Activated B cell treated with CpG ODN at 0.5 μM for 24 hours (primary cell): ENCODE measurements around the gene GRID2. TPM values are rescaled to one million over a fixed set of nuclear protein-coding genes. Genes with fewer than 3 reads are reported as not detected.
"Not testable (repeated sequence)": the region's sequence is repeated elsewhere in the genome, so short reads cannot be mapped to it uniquely, and the experiment has no call there.

Source experiments
- ATAC-seq: fragments of 200-7000 bp; cut with Tn5 transposase; one replicate; pipeline ENCODE4 v1.10.0; 2021; ENCODE audit warnings: low read depth, mild to moderate bottlenecking, moderate library complexity
- CTCF ChIA-PET: fragments of 350-600 bp; sonication (Branson Sonifier 250); formaldehyde crosslinking; loops from one replicate; lab custom pipeline; 2021; ENCODE audit warnings: antibody characterized with exemption; lab: Charles Lee
- POLR2A ChIA-PET: fragments of 350-600 bp; sonication (Branson Sonifier 250); formaldehyde crosslinking; loops from one replicate; lab custom pipeline; 2021; ENCODE audit warnings: antibody characterized with exemption; lab: Charles Lee
- DNase-seq: peaks from one replicate; pipeline ENCODE4 v3.0.0; 2022
- H3K27ac Mint-ChIP-seq: one replicate; pipeline ENCODE4 v1.8.0; 2020; ENCODE audit warnings: mixed read lengths
- H3K27me3 Mint-ChIP-seq: one replicate; pipeline ENCODE4 v1.8.0; 2021; ENCODE audit warnings: mixed read lengths
- H3K36me3 Mint-ChIP-seq: one replicate; pipeline ENCODE4 v1.8.0; 2021; ENCODE audit warnings: low read depth, mixed read lengths
- H3K4me1 Mint-ChIP-seq: one replicate; pipeline ENCODE4 v1.8.0; 2021; ENCODE audit warnings: mixed read lengths
- H3K4me3 Mint-ChIP-seq: one replicate; pipeline ENCODE4 v1.8.0; 2020; ENCODE audit warnings: mild to moderate bottlenecking, mixed read lengths
- H3K9me3 Mint-ChIP-seq: one replicate; pipeline ENCODE4 v1.8.0; 2020; ENCODE audit warnings: mixed read lengths
- intact Hi-C: fragments of 100-400 bp; cut with micrococcal nuclease; formaldehyde crosslinking; loops from one replicate; pipeline ENCODE4 v1.15.1; 2024
- total RNA-seq: library from RNA; stranded (reverse); gene quantifications from 2 replicates; pipeline ENCODE4 v1.2.3, GENCODE V29; 2022
- TF ChIP-seq, protein P1 (sequence below): fragments of 200-600 bp; IDR thresholded peaks from one replicate; pipeline ENCODE4 v1.8.0; 2022; ENCODE audit warnings: antibody characterized with exemption, mild to moderate bottlenecking

The GRID2 gene
- total RNA-seq, 1 donor from 2014 or later, result not detected

DNA sequence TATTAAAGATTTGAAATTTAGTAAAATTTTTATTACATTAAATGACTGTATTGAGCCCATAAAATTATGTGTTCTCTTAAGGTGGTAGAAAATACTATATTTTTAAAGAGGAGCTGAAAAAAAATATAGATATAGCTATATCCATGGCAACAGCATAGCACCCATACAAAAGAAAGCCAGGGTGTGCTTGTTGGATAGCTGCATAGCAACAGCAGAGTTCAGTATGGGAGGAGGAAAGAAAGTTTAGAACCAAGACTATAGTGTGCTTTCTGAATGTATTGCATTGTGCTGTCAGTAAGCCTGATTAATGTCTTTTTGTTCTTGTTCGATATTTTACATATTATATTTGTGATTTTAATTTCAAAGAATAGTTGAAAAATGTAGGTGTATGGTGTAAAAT lies 78.4 kb downstream of the GRID2 start:
- Mint-ChIP-seq H3K27ac (no peak overlapping the region), H3K27me3 (no peaks in the 10 kb centered on the region), H3K36me3 (no peaks in the 10 kb centered on the region), H3K4me1 (no peaks in the 10 kb centered on the region), H3K4me3 (no peak overlapping the region), H3K9me3 (peaks cover 4% of the 10 kb centered on the region)
- TF ChIP-seq, protein P1, sequence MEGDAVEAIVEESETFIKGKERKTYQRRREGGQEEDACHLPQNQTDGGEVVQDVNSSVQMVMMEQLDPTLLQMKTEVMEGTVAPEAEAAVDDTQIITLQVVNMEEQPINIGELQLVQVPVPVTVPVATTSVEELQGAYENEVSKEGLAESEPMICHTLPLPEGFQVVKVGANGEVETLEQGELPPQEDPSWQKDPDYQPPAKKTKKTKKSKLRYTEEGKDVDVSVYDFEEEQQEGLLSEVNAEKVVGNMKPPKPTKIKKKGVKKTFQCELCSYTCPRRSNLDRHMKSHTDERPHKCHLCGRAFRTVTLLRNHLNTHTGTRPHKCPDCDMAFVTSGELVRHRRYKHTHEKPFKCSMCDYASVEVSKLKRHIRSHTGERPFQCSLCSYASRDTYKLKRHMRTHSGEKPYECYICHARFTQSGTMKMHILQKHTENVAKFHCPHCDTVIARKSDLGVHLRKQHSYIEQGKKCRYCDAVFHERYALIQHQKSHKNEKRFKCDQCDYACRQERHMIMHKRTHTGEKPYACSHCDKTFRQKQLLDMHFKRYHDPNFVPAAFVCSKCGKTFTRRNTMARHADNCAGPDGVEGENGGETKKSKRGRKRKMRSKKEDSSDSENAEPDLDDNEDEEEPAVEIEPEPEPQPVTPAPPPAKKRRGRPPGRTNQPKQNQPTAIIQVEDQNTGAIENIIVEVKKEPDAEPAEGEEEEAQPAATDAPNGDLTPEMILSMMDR, result no peak
- ATAC-seq (no peak), DNase-seq (no peak)
- CTCF ChIA-PET, result no interaction called here
- POLR2A ChIA-PET, result no interaction called here
- intact Hi-C loops, result loop anchor here (10.0 kb wide), 1 partner anchor 1383 kb away; no protein-coding TSS in a partner anchor

DNA sequence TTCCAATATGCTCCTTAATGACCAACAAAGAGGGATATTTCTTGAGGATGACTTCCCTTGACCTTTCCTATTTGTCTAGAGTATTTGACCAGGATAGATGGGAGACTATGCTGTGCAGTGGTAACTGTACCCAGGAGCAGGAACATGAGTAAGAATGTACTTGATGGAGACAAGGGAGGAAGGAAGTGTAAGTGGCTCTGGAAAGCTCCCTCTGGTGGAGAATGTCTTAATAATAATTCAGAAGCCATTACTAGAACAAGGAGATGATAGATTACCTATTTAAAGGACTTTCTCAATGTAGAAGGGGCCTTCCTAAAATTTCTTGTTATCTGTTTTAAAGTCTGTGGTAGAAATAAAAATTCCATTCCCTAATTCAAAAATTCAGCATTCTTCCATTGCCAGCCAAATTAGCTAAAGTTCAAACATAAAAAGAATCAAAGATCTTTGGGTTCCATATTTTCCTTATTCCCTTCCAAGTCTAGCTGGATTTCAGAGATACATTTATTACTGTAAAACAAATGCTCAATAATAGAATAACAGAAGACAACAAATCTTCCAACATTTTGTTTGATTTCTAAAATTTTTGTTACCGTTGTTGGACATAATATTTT lies 83.8 kb downstream of the GRID2 start:
- POLR2A ChIA-PET, result no interaction called here
- no peak overlapping the region for H3K4me3 Mint-ChIP-seq
- H3K27me3 Mint-ChIP-seq, result no peaks in the 10 kb centered on the region
- no peaks in the 10 kb centered on the region for H3K36me3 Mint-ChIP-seq
- H3K9me3 Mint-ChIP-seq, result no peaks in the 10 kb centered on the region
- H3K27ac Mint-ChIP-seq, result no peak overlapping the region
- ATAC-seq (no peak), DNase-seq (no peak)
- intact Hi-C loops, result loop anchor here (1.0 to 10.0 kb wide), 2 partner anchors 1377 to 1968 kb away; no protein-coding TSS in a partner anchor
- CTCF ChIA-PET, result interaction anchor here (1.6 kb wide), 1 partner anchor 1972 kb away, joined by 3 read pairs; no protein-coding TSS in a partner anchor
- no peaks in the 10 kb centered on the region for H3K4me1 Mint-ChIP-seq
- TF ChIP-seq, protein P1, result no peak

DNA sequence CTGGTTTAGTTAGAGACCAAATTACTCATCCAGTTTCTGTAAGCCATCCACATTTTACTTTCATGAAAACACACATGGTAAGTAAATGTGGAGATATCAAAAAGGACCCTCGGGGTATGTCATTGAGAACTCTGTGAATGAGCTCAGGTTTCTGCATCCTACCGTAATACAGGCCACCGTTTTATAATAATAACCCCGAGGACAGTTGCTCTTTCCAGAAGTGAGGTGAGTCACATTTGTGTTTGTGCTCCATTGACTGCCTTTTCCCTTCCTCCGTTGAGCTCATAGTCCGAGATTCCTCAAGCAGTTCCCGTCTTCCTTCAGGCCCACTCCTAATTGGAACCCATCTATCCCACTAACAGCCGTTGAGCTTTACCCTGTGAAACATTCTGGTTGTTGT lies 95.3 kb downstream of the GRID2 start:
- TF ChIP-seq, protein P1, result no peak
- DNase-seq, result no peak
- ChIA-PET CTCF (no interaction called here), POLR2A (no interaction called here)
- Mint-ChIP-seq H3K4me3 (no peak overlapping the region), H3K27me3 (no peaks in the 10 kb centered on the region), H3K36me3 (no peaks in the 10 kb centered on the region), H3K4me1 (no peaks in the 10 kb centered on the region), H3K27ac (no peak overlapping the region), H3K9me3 (no peaks in the 10 kb centered on the region)
- intact Hi-C loops, result no loop called here
- ATAC-seq, result no peak

DNA sequence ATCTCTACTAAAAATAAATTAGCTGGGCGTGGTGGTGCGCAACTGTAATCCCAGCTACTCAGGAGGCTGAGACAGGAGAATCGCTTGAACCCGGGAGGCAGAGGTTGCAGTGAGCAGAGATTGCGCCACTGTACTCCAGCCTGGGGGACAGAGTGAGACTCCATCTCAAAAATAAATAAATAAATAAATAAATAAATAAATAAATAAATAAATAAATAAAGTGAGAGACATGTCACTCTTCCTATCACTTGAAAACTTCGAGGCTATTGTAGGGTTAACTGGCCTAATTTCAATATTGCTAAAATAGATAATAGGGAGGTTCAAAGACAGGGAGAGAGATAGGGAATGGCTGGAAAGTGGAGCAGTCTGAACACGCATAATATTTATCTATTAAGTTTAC lies 99.8 kb downstream of the GRID2 start:
- H3K4me1 Mint-ChIP-seq, H3K27me3 Mint-ChIP-seq, H3K4me3 Mint-ChIP-seq, POLR2A ChIA-PET, H3K36me3 Mint-ChIP-seq, DNase-seq, CTCF ChIA-PET, H3K27ac Mint-ChIP-seq, ATAC-seq, intact Hi-C loops, H3K9me3 Mint-ChIP-seq: not testable (repeated sequence)

DNA sequence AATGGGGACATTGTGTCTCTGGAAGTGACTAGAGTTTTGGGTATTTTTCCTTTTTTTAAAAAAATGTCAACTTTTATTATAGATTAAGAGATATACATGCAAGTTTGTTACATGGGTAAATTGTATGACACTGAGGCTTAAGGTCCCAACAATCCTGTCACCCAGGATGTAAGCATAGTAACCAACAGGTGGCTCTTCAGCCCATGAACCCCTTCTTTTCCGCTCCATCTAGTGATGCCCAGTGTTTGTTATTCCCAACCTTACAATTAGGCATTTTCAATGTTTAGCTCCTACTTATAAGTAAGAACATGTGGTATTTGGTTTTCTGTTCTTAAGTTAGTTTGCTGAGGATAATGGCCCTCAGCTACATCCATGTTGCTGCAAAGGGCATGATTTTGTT lies 102.7 kb downstream of the GRID2 start:
- no peak for DNase-seq
- H3K4me1 Mint-ChIP-seq, result no peaks in the 10 kb centered on the region
- POLR2A ChIA-PET, result no interaction called here
- no peaks in the 10 kb centered on the region for H3K36me3 Mint-ChIP-seq
- CTCF ChIA-PET, result no interaction called here
- H3K9me3 Mint-ChIP-seq, result no peaks in the 10 kb centered on the region
- H3K27me3 Mint-ChIP-seq, result no peaks in the 10 kb centered on the region
- TF ChIP-seq, protein P1, result no peak
- H3K27ac Mint-ChIP-seq, result no peak overlapping the region
- intact Hi-C loops, result no loop called here
- no peak overlapping the region for H3K4me3 Mint-ChIP-seq
- ATAC-seq, result no peak

DNA sequence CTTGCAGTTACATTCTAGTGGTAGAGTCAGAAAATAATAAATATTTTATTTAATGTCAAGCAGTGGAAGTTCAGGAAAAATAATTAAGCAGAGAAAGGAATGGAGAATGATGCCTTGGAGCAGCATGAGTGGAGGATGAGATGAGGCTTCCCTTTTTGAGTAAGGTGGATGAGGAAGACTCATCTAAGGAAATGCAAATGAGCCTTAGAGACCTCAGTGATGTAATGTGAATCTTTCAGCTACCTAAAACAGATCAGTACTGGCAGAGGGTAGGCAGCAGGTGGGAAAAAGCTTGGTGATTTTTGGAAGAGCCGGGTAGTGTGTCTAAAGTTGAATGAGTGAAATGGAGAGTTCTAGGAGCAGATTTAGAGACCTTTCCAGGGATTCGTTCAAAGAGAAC lies 118.2 kb downstream of the GRID2 start:
- intact Hi-C loops, result no loop called here
- H3K27ac Mint-ChIP-seq, result no peak overlapping the region
- DNase-seq, result no peak
- H3K36me3 Mint-ChIP-seq, result no peaks in the 10 kb centered on the region
- H3K27me3 Mint-ChIP-seq, result no peaks in the 10 kb centered on the region
- POLR2A ChIA-PET, result no interaction called here
- ATAC-seq, result no peak
- no peaks in the 10 kb centered on the region for H3K4me1 Mint-ChIP-seq
- CTCF ChIA-PET, result no interaction called here
- TF ChIP-seq, protein P1, result no peak
- no peaks in the 10 kb centered on the region for H3K9me3 Mint-ChIP-seq
- H3K4me3 Mint-ChIP-seq, result no peak overlapping the region
